HG03066 (cell line): ENCODE data around the gene CEACAM7.

Experiments
- ATAC-seq: cut with Tn5 transposase; IDR thresholded peaks from one replicate; pipeline ENCODE4 v1.9.1; 2021; ENCODE audit warnings: low read depth; ENCODE audit not compliant: unreplicated experiment

The CEACAM7 gene

DNA sequence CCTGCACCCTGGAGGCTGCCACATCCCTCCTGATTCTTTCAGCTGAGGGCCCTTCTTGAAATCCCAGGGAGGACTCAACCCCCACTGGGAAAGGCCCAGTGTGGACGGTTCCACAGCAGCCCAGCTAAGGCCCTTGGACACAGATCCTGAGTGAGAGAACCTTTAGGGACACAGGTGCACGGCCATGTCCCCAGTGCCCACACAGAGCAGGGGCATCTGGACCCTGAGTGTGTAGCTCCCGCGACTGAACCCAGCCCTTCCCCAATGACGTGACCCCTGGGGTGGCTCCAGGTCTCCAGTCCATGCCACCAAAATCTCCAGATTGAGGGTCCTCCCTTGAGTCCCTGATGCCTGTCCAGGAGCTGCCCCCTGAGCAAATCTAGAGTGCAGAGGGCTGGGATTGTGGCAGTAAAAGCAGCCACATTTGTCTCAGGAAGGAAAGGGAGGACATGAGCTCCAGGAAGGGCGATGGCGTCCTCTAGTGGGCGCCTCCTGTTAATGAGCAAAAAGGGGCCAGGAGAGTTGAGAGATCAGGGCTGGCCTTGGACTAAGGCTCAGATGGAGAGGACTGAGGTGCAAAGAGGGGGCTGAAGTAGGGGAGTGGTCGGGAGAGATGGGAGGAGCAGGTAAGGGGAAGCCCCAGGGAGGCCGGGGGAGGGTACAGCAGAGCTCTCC, 13.5 kb upstream of the CEACAM7 start:
- no peak for ATAC-seq

DNA sequence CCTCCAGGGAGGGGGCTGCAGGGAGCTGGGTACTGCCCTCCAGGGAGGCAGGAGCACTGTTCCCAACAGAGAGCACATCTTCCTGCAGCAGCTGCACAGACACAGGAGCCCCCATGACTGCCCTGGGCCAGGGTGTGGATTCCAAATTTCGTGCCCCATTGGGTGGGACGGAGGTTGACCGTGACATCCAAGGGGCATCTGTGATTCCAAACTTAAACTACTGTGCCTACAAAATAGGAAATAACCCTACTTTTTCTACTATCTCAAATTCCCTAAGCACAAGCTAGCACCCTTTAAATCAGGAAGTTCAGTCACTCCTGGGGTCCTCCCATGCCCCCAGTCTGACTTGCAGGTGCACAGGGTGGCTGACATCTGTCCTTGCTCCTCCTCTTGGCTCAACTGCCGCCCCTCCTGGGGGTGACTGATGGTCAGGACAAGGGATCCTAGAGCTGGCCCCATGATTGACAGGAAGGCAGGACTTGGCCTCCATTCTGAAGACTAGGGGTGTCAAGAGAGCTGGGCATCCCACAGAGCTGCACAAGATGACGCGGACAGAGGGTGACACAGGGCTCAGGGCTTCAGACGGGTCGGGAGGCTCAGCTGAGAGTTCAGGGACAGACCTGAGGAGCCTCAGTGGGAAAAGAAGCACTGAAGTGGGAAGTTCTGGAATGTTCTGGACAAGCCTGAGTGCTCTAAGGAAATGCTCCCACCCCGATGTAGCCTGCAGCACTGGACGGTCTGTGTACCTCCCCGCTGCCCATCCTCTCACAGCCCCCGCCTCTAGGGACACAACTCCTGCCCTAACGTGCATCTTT, 12.5 kb upstream of the CEACAM7 start:
- ATAC-seq: no peak

DNA sequence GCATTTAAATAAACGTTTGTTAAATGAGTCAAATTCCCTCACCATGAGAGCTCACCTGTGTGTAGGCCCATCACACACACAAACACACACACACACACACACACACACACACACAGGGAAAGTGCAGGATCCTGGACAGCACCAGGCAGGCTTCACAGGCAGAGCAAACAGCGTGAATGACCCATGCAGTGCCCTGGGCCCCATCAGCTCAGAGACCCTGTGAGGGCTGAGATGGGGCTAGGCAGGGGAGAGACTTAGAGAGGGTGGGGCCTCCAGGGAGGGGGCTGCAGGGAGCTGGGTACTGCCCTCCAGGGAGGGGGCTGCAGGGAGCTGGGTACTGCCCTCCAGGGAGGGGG, 11.9 kb upstream of the CEACAM7 start:
- ATAC-seq: no peak

DNA sequence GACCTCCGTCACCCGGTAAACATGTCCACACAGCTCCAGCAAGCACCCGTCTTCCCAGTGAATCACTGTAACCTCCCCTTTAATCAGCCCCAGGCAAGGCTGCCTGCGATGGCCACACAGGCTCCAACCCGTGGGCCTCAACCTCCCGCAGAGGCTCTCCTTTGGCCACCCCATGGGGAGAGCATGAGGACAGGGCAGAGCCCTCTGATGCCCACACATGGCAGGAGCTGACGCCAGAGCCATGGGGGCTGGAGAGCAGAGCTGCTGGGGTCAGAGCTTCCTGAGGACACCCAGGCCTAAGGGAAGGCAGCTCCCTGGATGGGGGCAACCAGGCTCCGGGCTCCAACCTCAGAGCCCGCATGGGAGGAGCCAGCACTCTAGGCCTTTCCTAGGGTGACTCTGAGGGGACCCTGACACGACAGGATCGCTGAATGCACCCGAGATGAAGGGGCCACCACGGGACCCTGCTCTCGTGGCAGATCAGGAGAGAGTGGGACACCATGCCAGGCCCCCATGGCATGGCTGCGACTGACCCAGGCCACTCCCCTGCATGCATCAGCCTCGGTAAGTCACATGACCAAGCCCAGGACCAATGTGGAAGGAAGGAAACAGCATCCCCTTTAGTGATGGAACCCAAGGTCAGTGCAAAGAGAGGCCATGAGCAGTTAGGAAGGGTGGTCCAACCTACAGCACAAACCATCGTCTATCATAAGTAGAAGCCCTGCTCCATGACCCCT, 11.3 kb upstream of the CEACAM7 start:
- no peak for ATAC-seq

DNA sequence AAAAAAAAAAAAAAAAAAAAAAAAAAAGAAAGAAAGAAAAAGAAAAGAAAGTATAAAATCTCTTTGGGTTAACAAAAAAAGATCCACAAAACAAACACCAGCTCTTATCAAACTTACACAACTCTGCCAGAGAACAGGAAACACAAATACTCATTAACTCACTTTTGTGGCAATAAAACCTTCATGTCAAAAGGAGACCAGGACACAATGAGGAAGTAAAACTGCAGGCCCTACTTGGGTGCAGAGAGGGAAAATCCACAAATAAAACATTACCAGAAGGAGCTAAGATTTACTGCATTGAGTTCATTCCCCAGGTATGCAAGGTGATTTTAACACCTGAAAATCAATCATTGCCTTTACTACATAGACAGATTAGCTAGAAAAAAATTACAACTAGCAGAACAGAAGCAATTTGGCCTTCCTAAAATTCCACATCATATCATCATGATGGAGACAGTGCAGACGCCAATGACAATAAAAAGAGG, 10.7 kb upstream of the CEACAM7 start:
- ATAC-seq: no peak

DNA sequence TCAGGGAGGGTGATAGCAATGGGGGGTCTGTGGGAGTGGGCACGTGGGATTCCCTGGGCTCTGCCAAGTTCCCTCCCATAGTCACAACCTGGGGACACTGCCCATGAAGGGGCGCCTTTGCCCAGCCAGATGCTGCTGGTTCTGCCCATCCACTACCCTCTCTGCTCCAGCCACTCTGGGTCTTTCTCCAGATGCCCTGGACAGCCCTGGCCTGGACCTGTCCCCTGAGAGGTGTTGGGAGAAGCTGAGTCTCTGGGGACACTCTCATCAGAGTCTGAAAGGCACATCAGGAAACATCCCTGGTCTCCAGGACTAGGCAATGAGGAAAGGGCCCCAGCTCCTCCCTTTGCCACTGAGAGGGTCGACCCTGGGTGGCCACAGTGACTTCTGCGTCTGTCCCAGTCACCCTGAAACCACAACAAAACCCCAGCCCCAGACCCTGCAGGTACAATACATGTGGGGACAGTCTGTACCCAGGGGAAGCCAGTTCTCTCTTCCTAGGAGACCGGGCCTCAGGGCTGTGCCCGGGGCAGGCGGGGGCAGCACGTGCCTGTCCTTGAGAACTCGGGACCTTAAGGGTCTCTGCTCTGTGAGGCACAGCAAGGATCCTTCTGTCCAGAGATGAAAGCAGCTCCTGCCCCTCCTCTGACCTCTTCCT, 9.3 kb upstream of the CEACAM7 start:
- ATAC-seq: no peak

DNA sequence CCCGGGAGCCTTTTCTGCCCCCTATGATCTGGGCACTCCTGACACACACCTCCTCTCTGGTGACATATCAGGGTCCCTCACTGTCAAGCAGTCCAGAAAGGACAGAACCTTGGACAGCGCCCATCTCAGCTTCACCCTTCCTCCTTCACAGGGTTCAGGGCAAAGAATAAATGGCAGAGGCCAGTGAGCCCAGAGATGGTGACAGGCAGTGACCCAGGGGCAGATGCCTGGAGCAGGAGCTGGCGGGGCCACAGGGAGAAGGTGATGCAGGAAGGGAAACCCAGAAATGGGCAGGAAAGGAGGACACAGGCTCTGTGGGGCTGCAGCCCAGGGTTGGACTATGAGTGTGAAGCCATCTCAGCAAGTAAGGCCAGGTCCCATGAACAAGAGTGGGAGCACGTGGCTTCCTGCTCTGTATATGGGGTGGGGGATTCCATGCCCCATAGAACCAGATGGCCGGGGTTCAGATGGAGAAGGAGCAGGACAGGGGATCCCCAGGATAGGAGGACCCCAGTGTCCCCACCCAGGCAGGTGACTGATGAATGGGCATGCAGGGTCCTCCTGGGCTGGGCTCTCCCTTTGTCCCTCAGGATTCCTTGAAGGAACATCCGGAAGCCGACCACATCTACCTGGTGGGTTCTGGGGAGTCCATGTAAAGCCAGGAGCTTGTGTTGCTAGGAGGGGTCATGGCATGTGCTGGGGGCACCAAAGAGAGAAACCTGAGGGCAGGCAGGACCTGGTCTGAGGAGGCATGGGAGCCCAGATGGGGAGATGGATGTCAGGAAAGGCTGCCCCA, 8.5 kb upstream of the CEACAM7 start:
- ATAC-seq: no peak

DNA sequence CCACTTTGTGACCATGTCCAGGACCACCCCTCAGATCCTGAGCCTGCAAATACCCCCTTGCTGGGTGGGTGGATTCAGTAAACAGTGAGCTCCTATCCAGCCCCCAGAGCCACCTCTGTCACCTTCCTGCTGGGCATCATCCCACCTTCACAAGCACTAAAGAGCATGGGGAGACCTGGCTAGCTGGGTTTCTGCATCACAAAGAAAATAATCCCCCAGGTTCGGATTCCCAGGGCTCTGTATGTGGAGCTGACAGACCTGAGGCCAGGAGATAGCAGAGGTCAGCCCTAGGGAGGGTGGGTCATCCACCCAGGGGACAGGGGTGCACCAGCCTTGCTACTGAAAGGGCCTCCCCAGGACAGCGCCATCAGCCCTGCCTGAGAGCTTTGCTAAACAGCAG, 7.7 kb upstream of the CEACAM7 start:
- ATAC-seq: no peak

DNA sequence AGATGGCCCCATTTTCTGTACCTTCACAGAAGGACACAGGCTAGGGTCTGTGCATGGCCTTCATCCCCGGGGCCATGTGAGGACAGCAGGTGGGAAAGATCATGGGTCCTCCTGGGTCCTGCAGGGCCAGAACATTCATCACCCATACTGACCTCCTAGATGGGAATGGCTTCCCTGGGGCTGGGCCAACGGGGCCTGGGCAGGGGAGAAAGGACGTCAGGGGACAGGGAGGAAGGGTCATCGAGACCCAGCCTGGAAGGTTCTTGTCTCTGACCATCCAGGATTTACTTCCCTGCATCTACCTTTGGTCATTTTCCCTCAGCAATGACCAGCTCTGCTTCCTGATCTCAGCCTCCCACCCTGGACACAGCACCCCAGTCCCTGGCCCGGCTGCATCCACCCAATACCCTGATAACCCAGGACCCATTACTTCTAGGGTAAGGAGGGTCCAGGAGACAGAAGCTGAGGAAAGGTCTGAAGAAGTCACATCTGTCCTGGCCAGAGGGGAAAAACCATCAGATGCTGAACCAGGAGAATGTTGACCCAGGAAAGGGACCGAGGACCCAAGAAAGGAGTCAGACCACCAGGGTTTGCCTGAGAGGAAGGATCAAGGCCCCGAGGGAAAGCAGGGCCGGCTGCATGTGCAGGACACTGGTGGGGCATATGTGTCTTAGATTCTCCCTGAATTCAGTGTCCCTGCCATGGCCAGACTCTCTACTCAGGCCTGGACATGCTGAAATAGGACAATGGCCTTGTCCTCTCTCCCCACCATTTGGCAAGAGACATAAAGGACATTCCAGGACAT, 7.0 kb upstream of the CEACAM7 start:
- no peak for ATAC-seq

DNA sequence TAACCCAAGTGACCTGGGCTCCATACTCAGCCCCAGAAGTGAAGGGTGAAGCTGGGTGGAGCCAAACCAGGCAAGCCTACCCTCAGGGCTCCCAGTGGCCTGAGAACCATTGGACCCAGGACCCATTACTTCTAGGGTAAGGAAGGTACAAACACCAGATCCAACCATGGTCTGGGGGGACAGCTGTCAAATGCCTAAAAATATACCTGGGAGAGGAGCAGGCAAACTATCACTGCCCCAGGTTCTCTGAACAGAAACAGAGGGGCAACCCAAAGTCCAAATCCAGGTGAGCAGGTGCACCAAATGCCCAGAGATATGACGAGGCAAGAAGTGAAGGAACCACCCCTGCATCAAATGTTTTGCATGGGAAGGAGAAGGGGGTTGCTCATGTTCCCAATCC, 6.1 kb upstream of the CEACAM7 start:
- no peak for ATAC-seq

DNA sequence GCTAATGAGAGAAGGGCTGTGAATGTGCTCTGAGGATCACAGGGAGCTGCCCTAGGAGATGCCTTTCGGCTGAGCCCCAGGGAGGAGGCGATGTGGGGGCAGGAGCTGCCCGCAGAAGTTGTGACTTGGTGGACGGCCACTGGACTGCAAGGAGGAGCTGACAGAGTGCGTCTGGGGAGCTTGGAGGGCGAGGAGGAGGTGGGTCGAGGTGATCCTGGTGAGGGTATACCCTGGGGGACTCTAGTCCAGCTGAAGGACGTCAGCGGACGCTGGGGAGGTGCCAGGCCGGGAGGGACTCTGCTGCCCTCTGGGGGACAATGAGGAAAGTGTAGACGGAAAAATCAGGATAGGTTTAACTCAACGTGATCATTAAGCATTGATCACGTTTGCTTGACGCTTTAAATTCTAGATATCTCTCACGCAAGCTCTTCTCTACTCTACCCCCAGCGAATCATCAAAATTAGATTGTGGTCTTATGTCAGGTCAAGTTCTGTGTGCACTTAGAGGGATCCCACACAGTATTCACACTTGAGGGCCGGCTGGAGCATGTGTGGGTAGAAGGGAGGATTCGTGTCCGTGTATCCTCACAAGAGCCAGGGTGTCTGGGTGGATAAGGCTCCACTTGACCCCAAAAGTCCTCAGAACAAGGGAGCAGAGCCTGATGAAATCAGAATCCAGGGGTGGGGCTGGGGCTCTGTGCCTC, 3.3 kb upstream of the CEACAM7 start:
- ATAC-seq: no peak

DNA sequence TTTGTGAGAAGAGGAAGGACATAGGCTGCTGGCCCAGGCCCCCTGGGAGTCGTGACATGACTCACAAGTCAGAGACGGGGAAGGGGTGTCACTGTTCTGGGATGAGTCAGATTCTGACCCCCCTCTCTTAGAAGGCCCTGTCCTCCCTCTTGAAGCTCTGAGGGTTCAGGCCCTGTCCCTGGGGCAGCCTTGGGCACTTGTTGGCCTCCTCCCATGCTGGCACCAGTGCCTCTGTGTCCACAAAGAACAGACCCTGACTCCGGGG, 2.7 kb upstream of the CEACAM7 start:
- ATAC-seq: no peak

DNA sequence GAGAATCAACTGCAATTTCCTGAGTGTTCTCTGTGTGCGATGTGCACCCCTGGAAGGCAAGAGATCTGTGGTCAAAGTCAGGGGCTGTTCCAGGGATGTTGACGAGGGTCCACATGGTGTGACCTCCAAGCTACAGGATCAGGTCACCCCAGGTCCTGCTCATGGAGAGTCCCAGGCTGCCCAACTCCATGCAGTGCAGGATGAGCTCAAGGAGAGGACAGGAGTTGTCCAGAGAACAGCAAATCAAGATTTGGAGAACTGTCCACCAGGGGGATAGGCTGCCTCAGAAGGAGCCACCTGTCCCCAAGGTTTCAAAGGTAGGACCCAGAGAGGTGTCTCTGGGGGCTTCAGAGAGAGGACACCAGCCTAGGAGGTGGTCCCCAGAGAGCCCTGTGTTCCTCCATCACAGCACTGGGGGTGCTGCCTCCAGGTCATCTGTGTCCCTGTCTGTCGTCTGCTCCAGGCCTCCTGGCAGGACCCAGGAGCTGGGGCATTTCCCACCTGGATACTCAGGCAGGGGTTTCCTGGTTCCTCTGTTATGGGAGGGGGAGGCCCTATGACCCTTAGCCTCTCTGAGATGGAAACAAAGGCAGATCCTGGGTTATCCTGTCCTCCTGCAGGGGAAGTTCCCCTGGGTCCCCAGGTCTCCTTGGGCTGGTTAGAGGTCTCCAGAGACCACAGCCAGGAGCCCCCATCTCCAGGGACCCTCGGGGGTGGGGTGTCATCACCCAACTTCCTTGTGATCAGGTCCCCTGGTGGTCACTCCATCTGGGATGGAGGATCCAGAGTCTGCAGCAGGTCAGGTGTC, 2.1 kb upstream of the CEACAM7 start:
- ATAC-seq: no peak

DNA sequence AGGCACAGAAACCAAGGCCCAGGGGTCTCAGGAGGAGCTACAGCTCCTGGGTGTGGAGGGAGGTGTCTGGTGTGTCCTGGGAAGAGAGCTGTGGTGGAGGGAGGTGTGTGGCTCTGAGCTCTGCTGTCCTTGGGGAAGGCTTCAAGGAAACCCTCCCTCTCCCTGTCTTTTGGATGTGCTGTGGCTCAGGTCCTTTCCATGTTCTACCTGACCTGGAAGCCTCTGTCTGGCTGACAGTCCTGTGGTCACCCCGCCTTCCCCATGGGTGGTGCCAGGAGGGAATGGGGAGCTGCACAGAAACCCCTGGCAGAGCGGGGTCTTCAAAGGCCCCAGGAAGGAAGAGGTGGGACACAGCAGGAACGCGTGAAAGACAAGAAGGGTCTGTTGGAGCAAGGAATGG, 617 bp upstream of the CEACAM7 start:
- ATAC-seq: no peak

DNA sequence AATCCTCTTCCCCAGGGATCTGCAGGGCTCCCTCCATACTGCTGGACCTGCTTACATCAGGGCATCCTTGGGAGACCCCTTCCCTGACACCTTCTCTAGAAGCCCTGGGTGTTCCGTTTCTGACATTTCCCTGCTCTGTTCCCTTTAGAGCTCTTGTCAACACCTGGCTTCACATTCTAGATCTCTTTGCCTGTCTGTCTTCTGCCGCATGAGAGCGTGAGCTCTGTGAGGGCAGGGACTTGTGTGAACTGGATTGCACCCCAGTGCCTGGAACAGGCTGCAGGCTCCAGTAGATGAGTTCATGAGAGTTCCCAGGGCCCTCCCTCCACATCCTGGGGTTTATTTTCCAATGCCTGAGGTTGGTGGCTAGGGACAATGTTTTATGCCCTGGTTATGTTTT, 651 bp downstream of the CEACAM7 start:
- ATAC-seq: no peak

DNA sequence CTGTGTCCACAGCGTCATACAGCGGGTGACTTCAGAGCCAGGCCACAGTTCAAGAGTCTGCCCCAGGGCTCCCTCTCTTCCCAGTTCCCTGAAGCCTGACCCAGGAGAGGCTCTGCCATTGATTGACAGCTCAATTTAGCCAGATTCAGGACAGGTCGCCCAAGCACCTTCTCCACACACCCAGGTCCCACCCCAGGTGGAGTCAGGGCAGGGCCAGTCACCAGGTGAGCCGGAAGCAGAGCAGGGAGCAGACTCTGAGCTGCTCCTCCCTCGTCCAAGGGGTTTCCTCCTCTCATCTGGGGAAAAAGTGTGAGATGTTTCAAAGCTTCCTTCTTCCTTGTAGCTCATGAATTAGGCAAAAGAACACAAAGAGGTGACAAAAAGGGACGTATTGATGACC, 5.6 kb downstream of the CEACAM7 start:
- ATAC-seq: no peak

DNA sequence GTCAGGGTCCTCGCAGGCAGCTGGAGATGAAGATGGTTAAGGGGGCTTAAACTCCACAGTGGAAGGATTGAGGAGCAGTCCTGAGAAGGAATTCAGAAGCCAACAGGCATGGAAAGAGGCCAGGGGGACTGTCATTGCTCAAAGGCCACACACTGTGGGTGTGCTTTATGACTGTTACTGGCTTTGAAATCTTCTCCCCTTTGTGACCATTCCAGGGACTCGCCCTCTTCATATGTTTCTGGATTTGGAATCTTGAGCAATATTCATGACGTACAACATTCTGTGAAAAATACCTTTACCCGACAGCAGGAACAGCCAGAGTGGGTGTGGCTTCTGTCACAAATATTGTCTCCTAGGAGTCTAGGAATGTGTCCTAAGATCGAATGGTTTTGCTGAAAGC, 16.6 kb downstream of the CEACAM7 start:
- ATAC-seq: no peak

DNA sequence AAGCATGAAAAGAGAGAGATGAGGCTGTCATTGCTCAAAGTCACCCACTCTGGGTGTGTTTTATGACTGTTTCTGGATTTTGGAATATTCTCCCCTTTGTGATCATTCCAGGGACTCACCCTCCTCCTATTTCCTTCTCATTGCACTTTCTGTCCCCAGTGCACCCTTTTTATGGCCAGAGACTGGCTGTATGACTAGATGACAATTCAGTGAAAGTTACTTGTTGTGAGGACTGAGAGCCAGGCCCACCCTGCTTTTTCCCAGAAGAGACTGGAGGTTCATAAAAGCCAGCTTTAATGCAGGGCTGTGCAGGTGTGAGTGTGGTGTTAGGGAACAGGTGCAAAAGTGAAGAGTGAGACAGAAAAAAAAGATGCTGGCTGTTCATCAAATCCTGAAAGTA, 17.3 kb downstream of the CEACAM7 start:
- no peak for ATAC-seq
